Osteoblast (primary cell): ENCODE results near the gene UTP18. TPM values are rescaled to one million over a fixed set of nuclear protein-coding genes. Genes with fewer than 3 reads are reported as not detected.

Source experiments
- DNase-seq: peaks from one replicate; pipeline ENCODE4 v3.0.0; 2011; ENCODE audit warnings: low spot score, mixed read lengths; ENCODE audit not compliant: insufficient read length; ENCODE audit errors: missing footprints
- H2AFZ ChIP-seq: 2 replicates; pipeline ENCODE4 v1.6.0; 2011; ENCODE audit warnings: mild to moderate bottlenecking, low read length
- H3K27ac ChIP-seq: 2 replicates; pipeline ENCODE4 v1.5.1; 2011; ENCODE audit warnings: mild to moderate bottlenecking, low read depth, low read length, moderate library complexity
- H3K27me3 ChIP-seq: 2 replicates; pipeline ENCODE4 v1.6.0; 2012; ENCODE audit warnings: mild to moderate bottlenecking, control low read depth, inconsistent platforms, low read length, moderate library complexity; ENCODE audit not compliant: insufficient read depth
- H3K36me3 ChIP-seq: 2 replicates; pipeline ENCODE4 v1.5.1; 2011; ENCODE audit warnings: mild to moderate bottlenecking, low read length, control low read depth, moderate library complexity; ENCODE audit not compliant: insufficient read depth
- H3K4me1 ChIP-seq: 2 replicates; pipeline ENCODE4 v1.5.1; 2011; ENCODE audit warnings: mild to moderate bottlenecking, low read length, control low read depth, moderate library complexity; ENCODE audit not compliant: insufficient read depth
- H3K4me2 ChIP-seq: 2 replicates; pipeline ENCODE4 v1.6.0; 2011; ENCODE audit warnings: mild to moderate bottlenecking, low read length; ENCODE audit not compliant: insufficient read depth
- H3K4me3 ChIP-seq: fragments of 200-600 bp; sonication (generic); 3 replicates; pipeline ENCODE4 v1.5.1; 2012; ENCODE audit warnings: mild to moderate bottlenecking, low read length, inconsistent platforms; ENCODE audit not compliant: insufficient read depth
- H3K79me2 ChIP-seq: 2 replicates; pipeline ENCODE4 v1.6.0; 2012; ENCODE audit warnings: mild to moderate bottlenecking, low read length, control low read depth, inconsistent platforms; ENCODE audit not compliant: insufficient read depth
- H3K9me3 ChIP-seq: 2 replicates; pipeline ENCODE4 v1.5.1; 2011; ENCODE audit warnings: low read depth, low read length, control low read depth
- H4K20me1 ChIP-seq: 2 replicates; pipeline ENCODE4 v1.6.0; 2012; ENCODE audit warnings: mild to moderate bottlenecking, low read length, control low read depth; ENCODE audit not compliant: insufficient read depth
- CTCF ChIP-seq: IDR thresholded peaks from 2 replicates; pipeline ENCODE4 v1.5.1; 2011; ENCODE audit warnings: mild to moderate bottlenecking, low read depth, low read length, moderate library complexity; ENCODE audit errors: extremely low read depth
- total RNA-seq: library from RNA; depleted of rRNA; stranded (reverse); fragments of >200 nt; gene quantifications from 2 replicates; pipeline ENCODE4 v1.2.3, GENCODE V29; 2012

UTP18 gene
- total RNA-seq, 1 donor = 38.0 TPM

GRCh38 chr17:51258756-51259563 lies 1.4 kb upstream of the UTP18 start:
- Histone ChIP-seq H2AFZ (peak overlapping the region; percentile 96), H4K20me1 (peaks cover 20% of the 10 kb centered on the region), H3K4me3 (peak overlapping the region; percentile 86), H3K4me2 (peak overlapping the region; percentile 98), H3K27me3 (no peaks in the 10 kb centered on the region), H3K4me1 (peaks cover 24% of the 10 kb centered on the region), H3K79me2 (peaks cover 93% of the 10 kb centered on the region), H3K9me3 (no peaks in the 10 kb centered on the region), H3K27ac (peak overlapping the region; percentile 100), H3K36me3 (peaks cover 8% of the 10 kb centered on the region)
- peak; percentile 58 for DNase-seq
- no peak for TF ChIP-seq CTCF

- Histone ChIP-seq H2AFZ (peak within 1 kb of the TSS; percentile 96), H3K4me2 (peak within 1 kb of the TSS; percentile 98), H3K27ac (peak within 1 kb of the TSS; percentile 100), H3K4me3 (peak within 1 kb of the TSS; percentile 86), H3K36me3 (peaks cover 11% of the 10 kb centered on the region), H3K79me2 (peaks cover 92% of the 10 kb centered on the region), H3K4me1 (peaks cover 24% of the 10 kb centered on the region), H3K27me3 (no peaks in the 10 kb centered on the region), H4K20me1 (peaks cover 24% of the 10 kb centered on the region), H3K9me3 (no peaks in the 10 kb centered on the region)
- TF ChIP-seq CTCF = no peak
- DNase-seq = peak; percentile 97
These were observed 646 bp upstream of the UTP18 start, which contains the start of gene MBTD1 for GRCh38 chr17:51259564-51260236. Gene MBTD1, minus strand, starts transcription at chr17:51260049. Its CDS starts 34,888 bp downstream, at chr17:51225161.

GRCh38 chr17:51261024-51261963 lies 948 bp downstream of the UTP18 start:
- Histone ChIP-seq H3K27me3 (no peaks in the 10 kb centered on the region), H3K4me2 (peak overlapping the region; percentile 98), H3K27ac (peak overlapping the region; percentile 100), H3K4me3 (peak overlapping the region; percentile 86), H3K79me2 (peaks cover 89% of the 10 kb centered on the region), H3K36me3 (peaks cover 23% of the 10 kb centered on the region), H3K9me3 (no peaks in the 10 kb centered on the region), H4K20me1 (peaks cover 24% of the 10 kb centered on the region), H2AFZ (peak overlapping the region; percentile 91), H3K4me1 (peaks cover 24% of the 10 kb centered on the region)
- no peak for TF ChIP-seq CTCF
- peak; percentile 60 for DNase-seq
